Neuronal stem cell (in vitro differentiated cells): ENCODE data around the gene STRN4.
A peak's percentile ranks its signal among the peaks of the same experiment; 100 is the strongest.

Source experiments
- DNase-seq: peaks from one replicate; pipeline ENCODE4 v3.0.0-alpha.2; 2013; ENCODE audit warnings: low spot score
- H2AFZ ChIP-seq: one replicate; pipeline ENCODE4 v1.6.1; 2013; ENCODE audit warnings: mild to moderate bottlenecking, low read length, inconsistent platforms
- H2AK5ac ChIP-seq: 2 replicates; pipeline ENCODE4 v1.6.1; 2013; ENCODE audit warnings: low read depth, mild to moderate bottlenecking, inconsistent platforms, low read length, moderate library complexity, mixed read lengths
- H2BK120ac ChIP-seq: 2 replicates; pipeline ENCODE4 v1.6.1; 2013; ENCODE audit warnings: low read depth, mild to moderate bottlenecking, inconsistent platforms, low read length, moderate library complexity, mixed read lengths
- H2BK12ac ChIP-seq: one replicate; pipeline ENCODE4 v1.6.1; 2013; ENCODE audit warnings: low read length, inconsistent platforms
- H2BK15ac ChIP-seq: 2 replicates; pipeline ENCODE4 v1.6.1; 2013; ENCODE audit warnings: mild to moderate bottlenecking, low read length, inconsistent platforms, mixed read lengths
- H2BK5ac ChIP-seq: one replicate; pipeline ENCODE4 v1.6.1; 2013; ENCODE audit warnings: inconsistent platforms, mild to moderate bottlenecking, low read length, moderate library complexity
- H3K14ac ChIP-seq: one replicate; pipeline ENCODE4 v1.6.1; 2013; ENCODE audit warnings: low read length, inconsistent platforms
- H3K18ac ChIP-seq: 2 replicates; pipeline ENCODE4 v1.6.1; 2013; ENCODE audit warnings: low read length, inconsistent platforms
- H3K23ac ChIP-seq: 2 replicates; pipeline ENCODE4 v1.6.1; 2013; ENCODE audit warnings: low read depth, mild to moderate bottlenecking, mixed read lengths, low read length, inconsistent platforms; ENCODE audit not compliant: poor library complexity
- H3K27ac ChIP-seq: replicated peaks from 3 replicates; pipeline ENCODE4 v1.5.1; 2013; ENCODE audit warnings: low read length, inconsistent platforms
- H3K27me3 ChIP-seq, 3 experiments: 2 replicates each; pipeline ENCODE4 v1.6.1; 2013; ENCODE audit warnings: low read length in 3 of 3, mild to moderate bottlenecking in 2 of 3, inconsistent platforms in 1 of 3, low read depth in 1 of 3, mixed read lengths in 1 of 3, moderate library complexity in 1 of 3; ENCODE audit not compliant: control insufficient read depth in 3 of 3, insufficient read depth in 3 of 3
- H3K36me3 ChIP-seq, 2 donors: replicated peaks in 1 of 2; 2 replicates each; pipeline ENCODE4 v1.6.1; 2013; ENCODE audit warnings: low read length in 2 of 2; ENCODE audit not compliant: control insufficient read depth in 2 of 2, insufficient read depth in 2 of 2
- H3K4ac ChIP-seq: 2 replicates; pipeline ENCODE4 v1.6.1; 2013; ENCODE audit warnings: inconsistent platforms, mild to moderate bottlenecking, low read length, moderate library complexity
- H3K4me1 ChIP-seq, 2 donors: 1 replicate in 1 of 2; 2 replicates in 1 of 2; pipeline ENCODE4 v1.6.1; 2013; ENCODE audit warnings: low read length in 2 of 2, low read depth in 1 of 2; ENCODE audit not compliant: control insufficient read depth in 2 of 2, insufficient read depth in 1 of 2
- H3K4me2 ChIP-seq: one replicate; pipeline ENCODE4 v1.6.1; 2013; ENCODE audit warnings: mild to moderate bottlenecking, low read length, inconsistent platforms; ENCODE audit not compliant: insufficient read depth, poor library complexity, severe bottlenecking
- H3K4me3 ChIP-seq, 2 donors: 2 replicates each; pipeline ENCODE4 v1.5.1; 2013; ENCODE audit warnings: low read length in 2 of 2, mild to moderate bottlenecking in 2 of 2, inconsistent platforms in 1 of 2, moderate library complexity in 1 of 2
- H3K79me1 ChIP-seq: one replicate; pipeline ENCODE4 v1.6.1; 2013; ENCODE audit warnings: low read depth, mild to moderate bottlenecking, inconsistent platforms, low read length, moderate library complexity
- H3K9ac ChIP-seq: one replicate; pipeline ENCODE4 v1.6.1; 2013; ENCODE audit warnings: mild to moderate bottlenecking, low read depth, low read length, inconsistent platforms; ENCODE audit not compliant: poor library complexity
- H3K9me3 ChIP-seq, 2 donors: replicated peaks in 1 of 2; 2 replicates each; pipeline versions ENCODE3 to v1.6.1; 2013; ENCODE audit warnings: low read length in 2 of 2, mild to moderate bottlenecking in 2 of 2, inconsistent platforms in 1 of 2, low read depth in 1 of 2, mixed read lengths in 1 of 2, moderate library complexity in 1 of 2; ENCODE audit not compliant: control insufficient read depth in 2 of 2, insufficient read depth in 1 of 2
- H4K8ac ChIP-seq: one replicate; pipeline ENCODE4 v1.6.1; 2013; ENCODE audit warnings: low read depth, mild to moderate bottlenecking, inconsistent platforms, low read length, moderate library complexity
- H4K91ac ChIP-seq: one replicate; pipeline ENCODE4 v1.6.1; 2013; ENCODE audit warnings: low read length, low read depth, mild to moderate bottlenecking, inconsistent platforms; ENCODE audit not compliant: poor library complexity
- WGBS, 2 donors: extraction: QIAGEN DNeasy Blood & Tissue Kit; methylation state at CpG; one replicate each; pipeline ENCODE4 v1.1.7; 2013; ENCODE audit warnings: missing lambda C conversion rate in 2 of 2, mixed read lengths in 1 of 2; ENCODE audit not compliant: insufficient read length in 2 of 2, insufficient replicate concordance in 1 of 2; ENCODE audit errors: extremely low coverage in 2 of 2; 5-methylcytosine and 5-hydroxymethylcytosine counted together

STRN4 gene

DNA sequence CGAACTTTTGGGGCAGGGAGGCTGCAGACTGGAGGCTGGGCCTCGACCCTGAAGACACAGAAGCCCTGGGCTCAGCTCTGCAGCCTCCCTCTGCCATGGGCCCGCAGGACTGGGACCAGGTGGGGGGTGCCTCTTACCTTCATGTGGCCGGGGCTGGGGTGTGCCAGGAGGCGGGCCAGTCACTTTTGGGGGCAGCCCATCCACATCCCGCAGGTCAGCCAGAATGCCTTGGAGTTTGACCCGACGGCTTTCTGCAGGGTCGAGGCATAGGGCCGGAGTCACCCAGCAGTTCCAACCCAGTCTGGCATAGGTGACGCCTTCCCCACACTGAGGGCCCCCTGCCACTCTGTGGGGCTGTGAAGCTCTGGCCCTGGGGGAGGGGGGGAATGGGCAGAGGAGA lies 18.5 kb downstream of the STRN4 start:
- peaks cover 0 to 2% of the 10 kb centered on the region in 2 donors for H3K9me3 ChIP-seq
- H2BK120ac ChIP-seq, result no peak overlapping the region
- H3K36me3 ChIP-seq, result peaks cover 93 to 100% of the 10 kb centered on the region in 2 donors
- H2AFZ ChIP-seq, result no peak overlapping the region
- H4K91ac ChIP-seq, result no peak overlapping the region
- no peak overlapping the region for H3K14ac ChIP-seq
- no peak overlapping the region for H2BK5ac ChIP-seq
- H4K8ac ChIP-seq, result no peak overlapping the region
- no peak overlapping the region for H2BK15ac ChIP-seq
- DNase-seq, result no peak
- no peak overlapping the region for H2BK12ac ChIP-seq
- no peak overlapping the region for H3K4me3 ChIP-seq
- H3K4me1 ChIP-seq, result no peaks in the 10 kb centered on the region
- no peak overlapping the region for H3K4ac ChIP-seq
- no peaks in the 10 kb centered on the region for H3K27me3 ChIP-seq
- peak overlapping the region; percentile 30 for H3K9ac ChIP-seq
- peak overlapping the region; percentile 16 for H3K23ac ChIP-seq
- no peak overlapping the region for H3K27ac ChIP-seq
- no CpG with 5 or more reads among the region's 11 CpGs for WGBS, 2 donors
- H3K79me1 ChIP-seq, result peaks cover 21% of the 10 kb centered on the region
- no peak overlapping the region for H2AK5ac ChIP-seq
- no peak overlapping the region for H3K18ac ChIP-seq
- H3K4me2 ChIP-seq, result no peak overlapping the region

DNA sequence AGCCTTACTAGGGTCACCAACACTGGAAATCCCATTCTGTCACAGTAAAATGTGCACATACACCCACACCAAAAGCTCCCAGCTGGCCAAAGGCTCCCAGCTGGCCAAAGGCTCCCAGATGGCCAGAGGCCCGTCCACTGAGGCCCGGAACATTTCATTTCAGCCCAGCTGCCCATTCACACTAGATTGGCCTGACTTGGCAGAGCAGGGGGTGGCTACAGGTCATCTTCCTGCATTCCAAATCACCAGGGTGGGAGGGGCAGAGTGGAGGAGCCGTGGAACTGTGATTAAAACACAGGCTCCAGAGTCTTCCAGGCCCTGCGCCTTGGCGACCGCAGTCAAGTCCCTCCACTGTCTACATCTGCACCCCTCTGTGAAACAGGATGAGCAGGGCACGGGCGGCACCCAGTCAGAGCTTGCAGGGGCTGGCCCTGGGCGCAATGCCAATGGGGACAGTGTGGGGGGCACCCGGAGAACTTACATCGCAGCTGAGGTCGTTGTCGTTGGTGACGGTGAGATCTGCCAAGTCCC lies 19.2 kb downstream of the STRN4 start:
- Histone ChIP-seq H3K9ac (peak overlapping the region; percentile 15), H2BK120ac (no peak overlapping the region), H2AFZ (no peak overlapping the region), H2BK15ac (no peak overlapping the region), H3K23ac (no peak overlapping the region), H3K27me3 (no peaks in the 10 kb centered on the region), H3K36me3 (peaks cover 94 to 100% of the 10 kb centered on the region in 2 donors), H3K4me1 (no peaks in the 10 kb centered on the region), H3K4me3 (no peak overlapping the region), H3K4ac (no peak overlapping the region), H3K14ac (no peak overlapping the region), H3K4me2 (no peak overlapping the region), H4K8ac (no peak overlapping the region), H3K9me3 (peaks cover 0 to 2% of the 10 kb centered on the region in 2 donors), H3K79me1 (peaks cover 14% of the 10 kb centered on the region), H3K27ac (no peak overlapping the region), H3K18ac (no peak overlapping the region), H2BK12ac (no peak overlapping the region), H2AK5ac (no peak overlapping the region), H2BK5ac (peak overlapping the region; percentile 54), H4K91ac (no peak overlapping the region)
- DNase-seq, result no peak
- WGBS, 2 donors, result no CpG with 5 or more reads among the region's 14 CpGs

DNA sequence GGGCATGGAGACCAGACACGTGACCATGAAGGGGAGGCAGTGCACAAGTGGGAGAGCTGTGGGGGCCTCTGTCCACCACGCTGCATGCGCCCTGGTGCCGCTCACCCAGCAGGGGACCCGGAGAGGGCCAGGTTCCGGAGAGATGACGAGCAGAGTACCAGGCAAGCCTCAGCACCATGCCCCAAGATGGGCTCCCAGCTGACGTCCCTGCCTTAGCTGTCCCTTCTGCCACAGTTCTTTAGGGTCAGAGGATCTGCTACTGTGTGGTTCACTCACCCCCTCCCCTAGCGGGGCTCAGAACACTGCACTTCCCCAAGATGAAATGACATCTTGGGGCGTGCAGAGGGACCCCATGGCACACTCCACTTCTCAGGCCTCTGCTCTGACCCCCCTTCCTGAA lies 19.7 kb downstream of the STRN4 start:
- Histone ChIP-seq H3K14ac (no peak overlapping the region), H2AK5ac (no peak overlapping the region), H4K8ac (no peak overlapping the region), H3K4me2 (no peak overlapping the region), H3K23ac (no peak overlapping the region), H3K4ac (no peak overlapping the region), H3K9ac (peak overlapping the region; percentile 70), H4K91ac (no peak overlapping the region), H3K36me3 (peaks cover 93 to 100% of the 10 kb centered on the region in 2 donors), H3K9me3 (peaks cover 0 to 2% of the 10 kb centered on the region in 2 donors), H3K27ac (no peak overlapping the region), H2AFZ (no peak overlapping the region), H3K27me3 (no peaks in the 10 kb centered on the region), H2BK5ac (no peak overlapping the region), H2BK12ac (no peak overlapping the region), H3K79me1 (peaks cover 11% of the 10 kb centered on the region), H3K4me1 (no peaks in the 10 kb centered on the region), H3K18ac (no peak overlapping the region), H3K4me3 (no peak overlapping the region), H2BK15ac (no peak overlapping the region), H2BK120ac (no peak overlapping the region)
- no peak for DNase-seq
- WGBS, 2 donors, result no CpG with 5 or more reads among the region's 10 CpGs

DNA sequence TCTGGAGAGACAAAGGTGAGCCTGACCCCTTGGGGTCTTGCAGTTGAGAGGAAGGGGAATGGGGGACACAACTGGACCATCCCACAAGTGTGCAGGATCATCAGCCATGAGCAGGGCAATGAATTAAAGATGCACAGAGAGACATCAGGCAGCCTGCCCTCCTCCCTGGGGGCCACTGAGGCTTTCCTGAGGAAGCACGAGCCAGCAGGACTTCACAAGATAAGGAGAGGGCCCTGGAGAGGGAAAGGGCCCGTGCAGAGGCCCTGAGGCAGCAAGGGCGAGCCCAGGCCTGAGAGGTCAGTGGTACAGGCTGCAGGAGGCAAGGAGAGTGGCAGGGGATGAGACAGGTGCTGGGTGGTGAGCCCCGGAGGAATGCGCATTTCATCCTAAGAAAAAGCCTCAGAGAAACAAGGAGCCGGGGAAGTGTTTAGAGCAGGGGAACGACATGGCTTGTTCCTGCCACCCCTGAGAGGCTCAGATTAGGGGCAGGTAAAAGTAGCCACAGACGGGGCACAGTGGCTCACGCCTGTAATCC lies 20.3 kb downstream of the STRN4 start:
- Histone ChIP-seq H3K18ac (no peak overlapping the region), H4K91ac (no peak overlapping the region), H3K27ac (no peak overlapping the region), H3K4me3 (no peak overlapping the region), H2AFZ (no peak overlapping the region), H3K27me3 (no peaks in the 10 kb centered on the region), H3K36me3 (peaks cover 92 to 100% of the 10 kb centered on the region in 2 donors), H3K14ac (no peak overlapping the region), H3K79me1 (peaks cover 11% of the 10 kb centered on the region), H3K4me2 (no peak overlapping the region), H2BK12ac (no peak overlapping the region), H3K4me1 (no peaks in the 10 kb centered on the region), H3K9ac (no peak overlapping the region), H2BK5ac (no peak overlapping the region), H3K4ac (no peak overlapping the region), H4K8ac (no peak overlapping the region), H2BK120ac (no peak overlapping the region), H3K9me3 (no peaks in the 10 kb centered on the region), H2BK15ac (no peak overlapping the region), H3K23ac (peak overlapping the region; percentile 63), H2AK5ac (no peak overlapping the region)
- DNase-seq, result no peak
- WGBS, 2 donors, result no CpG with 5 or more reads among the region's 9 CpGs
